Measurements from ENCODE around the gene C14orf180.

The C14orf180 gene

GRCh38 chr14:104550340-104550860 is 29.2 kb upstream of the C14orf180 start:
- peak; percentile 22 for DNase-seq

DNA sequence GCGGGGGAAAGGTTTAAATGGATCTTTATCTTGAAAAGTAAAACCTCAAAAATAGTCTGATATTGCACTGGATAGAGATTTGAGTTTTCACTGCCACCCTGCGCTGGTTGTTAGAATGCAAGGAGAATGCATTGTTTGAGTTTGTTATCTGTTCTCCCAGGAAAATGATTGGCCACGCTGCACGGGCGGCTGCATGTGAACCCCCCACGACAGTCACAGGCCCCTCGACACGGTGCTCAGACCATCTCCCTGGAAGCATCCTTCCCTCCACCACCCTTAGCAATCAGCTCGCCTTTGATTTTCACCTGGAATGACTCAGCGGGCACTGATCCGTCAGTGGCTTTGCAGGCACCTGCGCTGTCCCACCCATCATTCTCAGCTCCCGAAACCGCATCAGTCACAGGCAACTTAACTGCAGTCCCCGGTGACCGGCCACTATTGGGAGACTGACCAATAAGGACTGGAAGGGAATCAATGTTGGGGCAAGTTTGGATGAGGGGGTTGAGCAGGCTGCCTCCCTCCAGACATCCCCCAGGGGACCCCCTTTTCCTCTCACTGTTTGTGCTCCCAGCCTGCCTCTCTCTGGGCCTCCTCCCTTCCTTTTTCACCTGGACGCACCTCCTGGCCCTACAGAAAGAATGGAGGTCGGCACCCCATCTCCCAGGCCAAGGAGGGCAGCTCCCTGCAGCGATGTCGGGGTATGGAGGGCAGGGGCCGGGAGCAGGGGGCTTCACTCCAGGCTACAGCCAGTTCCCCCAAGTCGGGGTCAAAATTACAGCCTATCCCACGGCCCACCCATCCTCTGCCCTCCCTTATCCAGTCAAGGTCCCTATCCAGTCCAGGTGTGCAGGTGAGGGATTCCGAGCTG is 28.5 kb upstream of the C14orf180 start:
- DNase-seq: peak; percentile 27

GRCh38 chr14:104551851-104552737 is 27.5 kb upstream of the C14orf180 start:
- DNase-seq: peak; percentile 33

- no peak for DNase-seq
Observed at GRCh38 chr14:104552738-104553125, 26.8 kb upstream of the C14orf180 start.

DNA sequence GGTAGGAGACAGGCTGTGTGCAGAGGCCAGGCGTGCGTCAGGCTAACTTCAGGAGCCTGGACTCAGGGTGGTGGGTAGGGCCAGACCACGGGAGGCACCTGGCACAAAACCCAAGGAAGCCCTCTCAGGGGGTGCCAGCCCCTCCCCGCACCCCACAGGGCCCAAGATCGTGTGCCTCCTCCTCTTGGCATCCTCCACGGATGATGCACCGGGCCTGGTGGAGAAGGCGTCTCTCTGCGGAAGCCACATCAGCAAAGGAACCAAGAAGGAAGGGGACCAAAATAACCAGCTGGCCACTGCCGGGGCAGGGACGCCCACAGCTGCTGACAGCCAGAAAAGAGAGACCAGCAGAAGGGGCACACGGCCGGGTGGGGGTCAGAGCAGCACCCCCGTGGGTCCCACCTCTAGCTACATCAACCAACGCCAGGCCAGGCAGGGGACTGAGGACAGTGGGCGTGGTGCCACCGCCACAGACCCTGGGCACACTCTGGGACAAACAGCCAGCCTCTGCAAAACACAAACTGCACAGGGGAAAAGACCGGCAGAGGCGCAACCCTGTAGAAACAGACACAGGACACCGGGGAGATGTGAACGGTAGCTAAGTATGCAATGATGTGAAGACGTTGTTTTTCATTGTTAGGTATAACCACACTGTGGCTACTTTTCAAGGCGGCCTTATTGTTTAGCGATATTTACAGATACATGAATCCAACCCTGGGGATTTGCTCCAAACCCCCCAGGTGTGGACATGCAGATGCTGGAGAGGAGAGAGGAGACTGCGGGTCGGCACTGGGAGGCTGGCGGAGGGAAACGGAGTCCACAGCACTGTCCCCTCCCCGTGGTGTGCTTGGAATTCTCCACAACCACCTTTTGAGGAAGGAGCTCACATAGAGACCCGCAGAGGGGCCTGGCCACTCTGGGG is 26.1 kb upstream of the C14orf180 start:
- DNase-seq: peak; percentile 54

GRCh38 chr14:104554088-104554607 is 25.4 kb upstream of the C14orf180 start:
- DNase-seq: peak; percentile 50

DNA sequence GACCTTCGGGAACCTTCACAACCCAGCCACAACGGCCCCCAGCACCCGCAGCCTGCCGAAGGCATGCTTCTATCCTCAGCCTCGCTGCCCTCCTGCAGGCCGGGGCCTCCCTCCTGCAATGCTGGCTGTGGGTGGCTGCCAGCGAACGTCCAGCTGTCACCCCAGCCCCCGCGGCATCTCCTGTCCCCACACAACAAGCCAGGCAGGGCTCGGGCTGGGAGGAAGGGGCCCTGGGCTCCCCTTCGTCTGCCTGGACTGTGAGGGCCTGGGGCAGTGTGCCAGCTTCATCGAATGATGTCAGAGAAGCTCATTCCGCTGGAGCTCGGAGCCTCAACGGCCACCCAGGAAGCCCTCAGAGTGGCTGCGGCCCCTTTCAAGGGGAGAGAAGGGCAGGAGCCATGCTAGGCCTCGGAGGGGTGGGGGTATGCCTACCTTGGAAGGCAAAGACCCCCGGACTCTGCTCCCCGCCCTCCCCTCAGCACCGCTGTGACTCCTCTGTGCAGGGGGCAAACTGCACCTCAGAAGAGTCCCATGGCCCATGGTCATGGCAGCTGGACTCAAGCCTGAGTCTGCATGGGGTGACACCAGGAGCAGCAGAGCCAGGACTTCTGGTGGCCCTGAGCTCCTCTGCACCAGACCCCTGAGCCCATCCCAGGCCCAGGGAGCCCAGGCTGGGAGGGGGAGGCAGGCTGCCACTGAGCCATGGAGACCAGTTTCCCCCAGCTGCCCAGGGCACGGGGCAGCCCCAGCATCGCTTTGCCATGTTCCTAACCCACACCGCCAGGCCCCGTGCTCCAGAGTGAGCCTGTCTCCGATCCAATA is 24.7 kb upstream of the C14orf180 start:
- peak; percentile 36 for DNase-seq

GRCh38 chr14:104555430-104556255 is 23.9 kb upstream of the C14orf180 start:
- no peak for DNase-seq

- peak; percentile 53 for DNase-seq
Observed at GRCh38 chr14:104556256-104557021, 23.1 kb upstream of the C14orf180 start.

DNA sequence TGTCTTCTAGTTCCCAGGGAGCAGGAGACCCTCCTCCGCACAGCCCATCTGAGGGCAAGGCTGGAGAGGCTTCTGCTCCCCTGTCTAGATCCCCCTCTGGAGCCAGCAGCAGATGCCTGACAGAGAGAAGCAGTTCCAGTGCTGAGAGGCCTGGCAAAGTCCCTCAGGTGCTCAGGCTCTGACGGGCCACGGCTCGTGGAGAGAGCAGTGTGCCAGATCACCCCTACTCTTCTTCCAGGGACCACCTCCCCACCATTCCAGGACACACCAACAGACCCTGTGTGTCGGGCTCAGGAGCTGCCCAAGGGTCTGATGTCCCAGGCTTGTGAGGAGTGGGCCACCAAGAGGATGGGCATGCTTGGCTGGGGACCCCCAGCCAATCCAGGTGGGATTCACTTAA is 22.5 kb upstream of the C14orf180 start:
- peak; percentile 57 for DNase-seq

GRCh38 chr14:104557766-104558165 is 21.8 kb upstream of the C14orf180 start:
- no peak for DNase-seq

DNA sequence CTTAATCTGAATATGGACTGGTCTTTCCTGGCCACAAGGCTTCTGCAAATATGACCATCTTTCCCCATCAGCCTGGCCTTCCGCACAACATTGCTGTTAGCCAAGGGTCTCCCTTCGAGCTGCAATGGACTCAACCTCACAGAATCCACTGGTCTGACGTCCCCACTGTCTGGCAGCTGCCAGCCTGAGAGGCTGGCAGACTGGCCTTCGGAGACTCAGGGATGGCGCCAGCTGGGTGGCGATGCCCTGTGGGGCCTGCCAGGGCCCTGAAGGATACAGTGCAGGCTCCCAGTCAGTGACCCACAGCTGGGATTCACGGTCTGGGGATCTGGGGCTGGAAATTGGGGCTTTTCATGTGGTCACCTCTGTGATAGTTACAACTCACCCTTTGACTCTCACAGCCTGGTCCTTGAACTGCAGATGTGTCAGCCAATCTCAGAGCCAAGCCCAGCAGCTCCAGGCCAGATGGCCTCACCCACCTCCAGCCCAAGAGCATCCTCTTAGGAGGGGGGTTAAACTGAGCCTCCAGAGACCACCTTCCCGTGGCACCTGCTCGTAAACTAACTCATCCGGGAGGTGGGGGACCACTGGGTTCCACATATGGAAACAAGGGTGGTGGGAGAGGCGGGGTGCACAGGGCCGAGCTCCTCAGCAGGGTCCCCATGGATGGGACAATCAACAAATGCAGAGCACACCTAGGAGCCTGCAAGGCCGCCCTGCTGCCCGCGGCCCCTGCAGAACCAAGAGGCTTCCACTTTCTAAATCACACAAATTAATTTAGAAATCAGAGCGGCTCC is 21.1 kb upstream of the C14orf180 start:
- DNase-seq: no peak

- no peak for DNase-seq
Observed at GRCh38 chr14:104559028-104559803, 20.3 kb upstream of the C14orf180 start.

GRCh38 chr14:104559804-104560585 is 19.6 kb upstream of the C14orf180 start:
- no peak for DNase-seq

DNA sequence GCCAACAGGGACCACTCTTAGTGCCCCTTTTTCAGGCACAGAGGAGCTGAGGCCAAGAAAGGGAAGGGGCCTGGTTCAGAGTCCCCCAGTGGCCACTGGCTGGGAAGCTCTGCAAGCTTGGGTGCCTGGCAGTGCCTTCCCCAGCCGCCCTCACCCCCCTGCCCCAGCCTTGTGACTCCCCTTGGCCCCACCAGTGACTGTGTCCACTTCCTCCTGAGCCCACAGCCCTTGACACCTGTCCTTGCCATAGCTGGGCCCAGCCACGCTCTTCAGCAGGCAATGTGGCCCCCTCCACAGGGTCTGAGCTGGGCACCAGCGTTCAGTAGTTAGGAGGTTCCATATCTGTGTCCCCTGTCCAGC is 19.0 kb upstream of the C14orf180 start:
- DNase-seq: no peak

DNA sequence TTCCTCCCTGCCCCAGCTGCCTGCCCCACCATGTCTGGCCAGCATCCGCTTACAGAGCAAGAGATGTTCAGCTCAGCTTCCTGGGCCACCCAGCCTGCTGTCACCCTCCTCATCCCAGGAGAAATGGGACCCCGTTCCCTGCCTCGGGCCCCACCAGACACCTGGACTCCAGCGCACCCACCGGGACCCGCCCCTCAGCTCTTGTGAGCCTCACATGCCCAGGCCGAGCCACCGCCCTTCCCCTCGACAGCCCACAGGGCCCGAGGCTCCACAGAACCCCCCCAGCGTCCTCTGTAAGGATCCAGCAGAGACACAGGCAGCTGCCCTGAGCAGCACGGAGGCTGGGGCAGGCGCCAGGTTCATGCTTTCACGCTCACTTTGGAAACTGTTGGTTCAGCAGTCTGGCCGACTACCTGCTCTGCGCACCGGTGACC is 18.4 kb upstream of the C14orf180 start:
- no peak for DNase-seq
